Mesenchymal stem cell (in vitro differentiated cells and primary cell): ENCODE results near the gene MRPL27.

Source experiments
- DNase-seq: peaks from one replicate; pipeline ENCODE4 v3.0.0-alpha.2; 2013
- H2AFZ ChIP-seq: one replicate; pipeline ENCODE4 v1.6.1; 2013; ENCODE audit warnings: low read depth, mild to moderate bottlenecking, control low read depth, inconsistent platforms, low read length, moderate library complexity
- H2AK5ac ChIP-seq: 2 replicates; pipeline ENCODE4 v1.6.1; 2013; ENCODE audit warnings: low read length, moderate library complexity, mild to moderate bottlenecking, inconsistent platforms; ENCODE audit not compliant: severe bottlenecking
- H2BK120ac ChIP-seq: one replicate; pipeline ENCODE4 v1.6.1; 2013; ENCODE audit warnings: low read depth, mild to moderate bottlenecking, inconsistent platforms, low read length, moderate library complexity
- H2BK12ac ChIP-seq, 2 experiments: one replicate each; pipeline ENCODE4 v1.6.1; 2013; ENCODE audit warnings: inconsistent platforms in 2 of 2, low read length in 2 of 2, mild to moderate bottlenecking in 2 of 2, moderate library complexity in 2 of 2, control low read depth in 1 of 2
- H2BK15ac ChIP-seq: one replicate; pipeline ENCODE4 v1.6.1; 2013; ENCODE audit warnings: mild to moderate bottlenecking, low read depth, inconsistent platforms; ENCODE audit not compliant: poor library complexity, severe bottlenecking
- H2BK5ac ChIP-seq: 2 replicates; pipeline ENCODE4 v1.6.1; 2013; ENCODE audit warnings: low read depth, mild to moderate bottlenecking, low read length, control low read depth, inconsistent platforms; ENCODE audit not compliant: poor library complexity, severe bottlenecking
- H3K14ac ChIP-seq, 2 experiments: one replicate each; pipeline ENCODE4 v1.6.1; 2013; ENCODE audit warnings: inconsistent platforms in 2 of 2, low read length in 2 of 2, control low read depth in 1 of 2, mild to moderate bottlenecking in 1 of 2, moderate library complexity in 1 of 2
- H3K18ac ChIP-seq, 2 experiments: one replicate each; pipeline ENCODE4 v1.6.1; 2013; ENCODE audit warnings: inconsistent platforms in 2 of 2, low read length in 2 of 2, control low read depth in 1 of 2, low read depth in 1 of 2, mild to moderate bottlenecking in 1 of 2
- H3K23ac ChIP-seq, 2 experiments: one replicate each; pipeline ENCODE4 v1.6.1; 2013; ENCODE audit warnings: inconsistent platforms in 2 of 2, low read length in 2 of 2, mild to moderate bottlenecking in 2 of 2, moderate library complexity in 2 of 2, control low read depth in 1 of 2
- H3K27ac ChIP-seq: 2 replicates; pipeline ENCODE4 v1.5.1; 2013; ENCODE audit warnings: mild to moderate bottlenecking, moderate library complexity, low read length, control low read depth, inconsistent platforms; ENCODE audit not compliant: poor library complexity, severe bottlenecking
- H3K27me3 ChIP-seq, 2 experiments: 2 replicates each; pipeline versions ENCODE4 v1.6.1 to v1.7.0; 2013; ENCODE audit warnings: low read length in 2 of 2, mild to moderate bottlenecking in 2 of 2, moderate library complexity in 2 of 2, control low read depth in 1 of 2, inconsistent platforms in 1 of 2; ENCODE audit not compliant: control insufficient read depth in 1 of 2, insufficient read depth in 1 of 2
- H3K36me3 ChIP-seq, 2 experiments: 2 replicates each; pipeline versions ENCODE4 v1.6.1 to v1.7.0; 2013; ENCODE audit warnings: low read length in 2 of 2, control low read depth in 1 of 2, inconsistent platforms in 1 of 2, low read depth in 1 of 2, mild to moderate bottlenecking in 1 of 2; ENCODE audit not compliant: insufficient read depth in 2 of 2, control insufficient read depth in 1 of 2
- H3K4ac ChIP-seq, 2 experiments: one replicate each; pipeline ENCODE4 v1.6.1; 2013; ENCODE audit warnings: inconsistent platforms in 2 of 2, low read length in 2 of 2, mild to moderate bottlenecking in 2 of 2, moderate library complexity in 2 of 2, control low read depth in 1 of 2, low read depth in 1 of 2
- H3K4me1 ChIP-seq: 2 replicates; pipeline ENCODE4 v1.6.1; 2013; ENCODE audit warnings: low read depth, low read length, control low read depth; ENCODE audit not compliant: control insufficient read depth, insufficient read depth
- H3K4me2 ChIP-seq: 2 replicates; pipeline ENCODE4 v1.6.1; 2013; ENCODE audit warnings: low read length, mild to moderate bottlenecking, inconsistent platforms; ENCODE audit not compliant: poor library complexity, severe bottlenecking
- H3K4me3 ChIP-seq, 2 experiments: 2 replicates each; pipeline versions ENCODE4 v1.5.1 to v1.7.0; 2013; ENCODE audit warnings: low read length in 2 of 2, mild to moderate bottlenecking in 2 of 2, control low read depth in 1 of 2, low read depth in 1 of 2; ENCODE audit not compliant: insufficient read depth in 1 of 2
- H3K79me1 ChIP-seq: replicated peaks from 2 replicates; pipeline ENCODE4 v1.6.1; 2013; ENCODE audit warnings: mild to moderate bottlenecking, control low read depth, low read length, inconsistent platforms; ENCODE audit not compliant: poor library complexity, severe bottlenecking
- H3K9ac ChIP-seq: 2 replicates; pipeline ENCODE4 v1.7.0; 2013; ENCODE audit warnings: mild to moderate bottlenecking, low read length, moderate library complexity
- H3K9me3 ChIP-seq: 2 replicates; pipeline ENCODE4 v1.7.0; 2013; ENCODE audit warnings: mild to moderate bottlenecking, low read length; ENCODE audit not compliant: control insufficient read depth
- H4K8ac ChIP-seq: one replicate; pipeline ENCODE4 v1.6.1; 2013; ENCODE audit warnings: inconsistent platforms, mild to moderate bottlenecking, low read length, moderate library complexity
- H4K91ac ChIP-seq: one replicate; pipeline ENCODE4 v1.6.1; 2013; ENCODE audit warnings: mild to moderate bottlenecking, low read length, inconsistent platforms
- WGBS: methylation state at CpG from one replicate; pipeline ENCODE4 v1.1.7; 2013; ENCODE audit warnings: mixed read lengths; 5-methylcytosine and 5-hydroxymethylcytosine counted together

The MRPL27 gene

DNA sequence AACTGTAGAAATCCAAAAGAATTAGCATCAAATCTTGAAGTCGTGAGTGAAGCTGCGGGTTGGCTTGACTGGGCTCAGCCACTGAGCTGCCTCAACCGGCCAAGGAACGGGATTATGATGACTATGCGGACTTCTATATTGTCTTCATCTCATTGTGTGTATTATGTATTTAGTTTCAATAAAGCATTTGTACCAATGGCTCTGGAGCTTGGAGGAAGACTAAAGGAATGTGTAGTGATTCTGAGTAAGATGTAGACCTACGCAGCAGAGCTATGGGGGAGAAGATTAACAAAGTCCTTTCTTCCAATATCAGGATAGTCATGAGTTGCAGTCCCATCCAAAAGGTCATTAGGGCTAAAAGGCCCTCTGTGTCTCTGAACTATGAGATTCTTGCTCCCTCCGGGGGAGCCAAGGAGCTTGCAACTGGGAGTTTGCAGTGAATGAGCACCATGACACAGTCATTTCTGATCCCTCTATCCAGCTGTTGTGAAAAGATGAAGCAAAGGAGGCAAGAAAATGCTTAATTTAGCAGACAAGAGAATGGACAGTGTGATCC lies 8.4 kb upstream of the MRPL27 start:
- peaks cover 8% of the 10 kb centered on the region for H3K79me1 ChIP-seq
- H2AK5ac ChIP-seq: no peak overlapping the region
- H3K27ac ChIP-seq: no peak overlapping the region
- H3K4ac ChIP-seq: no peak overlapping the region
- no peaks in the 10 kb centered on the region for H3K4me1 ChIP-seq
- no peak overlapping the region for H4K8ac ChIP-seq
- no peak for DNase-seq
- no peaks in the 10 kb centered on the region for H3K27me3 ChIP-seq
- no peak overlapping the region for H2BK120ac ChIP-seq
- H2BK15ac ChIP-seq: no peak overlapping the region
- no peak overlapping the region for H4K91ac ChIP-seq
- H3K4me3 ChIP-seq: no peak overlapping the region
- H3K23ac ChIP-seq: no peak overlapping the region
- no peaks in the 10 kb centered on the region for H3K9me3 ChIP-seq
- no peak overlapping the region for H3K4me2 ChIP-seq
- H2BK5ac ChIP-seq: no peak overlapping the region
- no peak overlapping the region for H2BK12ac ChIP-seq
- H2AFZ ChIP-seq: no peak overlapping the region
- no peak overlapping the region for H3K14ac ChIP-seq
- H3K18ac ChIP-seq: no peak overlapping the region
- H3K9ac ChIP-seq: no peak overlapping the region
- H3K36me3 ChIP-seq: peaks cover 61 to 80% of the 10 kb centered on the region in 2 experiments
- 96% methylated on average over 7 of the region's 7 CpGs for WGBS

DNA sequence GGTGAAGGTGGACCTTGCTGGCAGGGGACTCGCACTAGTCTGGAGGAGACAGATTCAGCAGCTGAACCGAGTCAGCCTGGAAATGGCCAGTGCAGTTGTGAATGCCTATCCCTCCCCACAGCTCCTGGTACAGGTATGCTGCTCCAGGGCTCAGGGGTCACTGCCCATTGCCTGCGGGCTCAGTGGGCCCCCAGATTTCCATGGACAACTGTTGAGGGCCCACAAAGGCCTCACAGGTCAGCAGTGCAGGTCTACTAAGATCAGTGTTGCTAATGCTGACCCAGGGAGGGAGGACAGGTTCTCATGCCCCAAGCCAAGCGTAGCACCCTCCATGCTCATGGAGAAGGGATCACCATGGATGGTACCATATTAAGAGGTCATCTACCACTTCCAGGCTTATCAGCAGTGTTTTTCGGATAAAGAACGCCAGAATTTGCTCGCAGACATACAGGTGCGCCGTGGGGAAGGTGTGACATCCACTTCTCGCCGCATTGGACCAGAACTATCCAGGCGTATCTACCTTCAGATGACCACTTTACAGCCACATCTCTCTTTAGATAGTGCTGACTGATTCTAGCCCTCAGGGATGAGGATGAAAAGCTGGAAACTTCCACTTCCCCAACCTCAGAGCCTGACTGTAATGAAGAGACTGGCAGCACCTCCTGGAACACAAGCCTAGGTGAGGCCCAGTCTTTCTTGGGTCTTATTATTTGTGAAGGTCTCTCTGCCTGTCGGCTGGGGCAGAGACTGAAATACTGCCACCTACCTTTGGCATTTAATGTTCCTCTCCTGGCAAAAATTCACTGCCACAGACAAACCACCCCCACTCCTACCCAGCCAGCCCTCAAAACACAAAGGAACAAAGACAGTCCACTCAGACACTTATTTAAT lies 7.6 kb upstream of the MRPL27 start:
- no peak overlapping the region for H3K9ac ChIP-seq
- no peak for DNase-seq
- no peak overlapping the region for H3K23ac ChIP-seq
- no peak overlapping the region for H4K91ac ChIP-seq
- H2AK5ac ChIP-seq: no peak overlapping the region
- no peak overlapping the region for H3K27ac ChIP-seq
- H2AFZ ChIP-seq: no peak overlapping the region
- H3K36me3 ChIP-seq: peaks cover 59 to 74% of the 10 kb centered on the region in 2 experiments
- H2BK120ac ChIP-seq: no peak overlapping the region
- no peaks in the 10 kb centered on the region for H3K27me3 ChIP-seq
- no peak overlapping the region for H3K18ac ChIP-seq
- no peak overlapping the region for H2BK5ac ChIP-seq
- H2BK12ac ChIP-seq: no peak overlapping the region
- H3K79me1 ChIP-seq: peaks cover 8% of the 10 kb centered on the region
- no peak overlapping the region for H2BK15ac ChIP-seq
- H4K8ac ChIP-seq: peak overlapping the region; percentile 32
- H3K4me1 ChIP-seq: no peaks in the 10 kb centered on the region
- no peak overlapping the region for H3K4ac ChIP-seq
- H3K4me2 ChIP-seq: no peak overlapping the region
- WGBS: 93% methylated on average over 13 of the region's 13 CpGs
- H3K9me3 ChIP-seq: no peaks in the 10 kb centered on the region
- H3K14ac ChIP-seq: no peak overlapping the region
- H3K4me3 ChIP-seq: no peak overlapping the region

DNA sequence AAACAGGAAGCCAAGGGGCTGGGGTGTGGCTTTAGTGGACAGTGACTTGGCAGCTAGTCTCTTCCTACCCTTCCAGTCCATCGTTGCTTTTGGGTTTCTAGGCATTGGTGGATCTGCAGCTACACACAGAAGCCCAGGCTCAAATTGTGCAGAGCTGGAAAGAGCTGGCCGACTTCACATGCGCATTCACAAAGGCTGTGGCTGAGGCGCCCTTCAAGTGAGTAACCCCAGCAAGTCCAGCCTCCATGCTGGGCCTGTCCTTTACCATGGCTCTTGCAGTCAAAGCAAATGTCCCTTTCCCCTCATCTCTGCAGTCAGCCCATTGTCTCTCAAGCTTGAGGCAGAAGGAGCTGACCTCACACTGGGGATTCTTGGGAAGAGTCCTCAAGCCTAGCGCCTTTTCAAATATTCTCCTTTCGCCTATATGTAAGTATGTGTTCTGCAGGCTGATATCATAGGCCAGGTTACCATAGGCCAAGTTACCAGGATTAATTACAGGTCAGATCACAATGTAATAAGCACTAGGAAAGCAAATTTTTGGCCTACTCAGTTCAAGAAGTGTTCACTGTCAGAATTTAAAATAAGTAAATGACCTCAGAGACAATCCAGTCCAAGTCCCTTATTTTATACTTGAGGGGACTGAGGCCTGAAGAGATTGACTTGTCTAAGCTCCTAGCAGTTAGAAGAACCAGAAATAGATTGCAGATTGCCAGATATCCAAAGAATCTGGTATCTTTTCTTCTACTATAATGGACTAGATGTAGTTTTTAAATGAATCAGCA lies 6.6 kb upstream of the MRPL27 start:
- Histone ChIP-seq H3K4me3 (no peak overlapping the region), H3K9me3 (no peaks in the 10 kb centered on the region), H3K79me1 (peaks cover 7% of the 10 kb centered on the region), H4K8ac (no peak overlapping the region), H2AFZ (no peak overlapping the region), H2BK12ac (no peak overlapping the region), H2BK120ac (no peak overlapping the region), H2AK5ac (no peak overlapping the region), H3K27ac (no peak overlapping the region), H3K4ac (no peak overlapping the region), H3K23ac (no peak overlapping the region), H3K36me3 (peaks cover 53 to 65% of the 10 kb centered on the region in 2 experiments), H3K18ac (no peak overlapping the region), H3K14ac (no peak overlapping the region), H3K9ac (no peak overlapping the region), H2BK15ac (no peak overlapping the region), H2BK5ac (no peak overlapping the region), H4K91ac (no peak overlapping the region), H3K27me3 (no peaks in the 10 kb centered on the region), H3K4me1 (no peaks in the 10 kb centered on the region), H3K4me2 (no peak overlapping the region)
- 97% methylated on average over 5 of the region's 6 CpGs for WGBS
- no peak for DNase-seq
